Ovary (tissue), 9 donors: ENCODE data around the gene PODXL. TPM values are rescaled to one million over a fixed set of nuclear protein-coding genes. Genes with fewer than 3 reads are reported as not detected.

Experiments used
- DNase-seq, 5 donors: peaks; one replicate each; pipeline ENCODE4 v3.0.0-alpha.2; 2019 to 2020
- H3K27ac ChIP-seq, 2 donors: fragments of 200-600 bp; one replicate each; pipeline versions ENCODE4 v1.5.1 to v1.8.0; 2019 to 2022
- H3K27me3 ChIP-seq: fragments of 200-600 bp; one replicate; pipeline ENCODE4 v1.8.0; 2022
- H3K36me3 ChIP-seq: fragments of 200-600 bp; sonication (generic); one replicate; pipeline ENCODE4 v1.5.1; 2019
- H3K4me1 ChIP-seq: one replicate; pipeline ENCODE4 v1.8.1; 2013; ENCODE audit warnings: mild to moderate bottlenecking, moderate library complexity; ENCODE audit not compliant: insufficient read depth
- H3K4me3 ChIP-seq: fragments of 200-600 bp; sonication (generic); one replicate; pipeline ENCODE4 v1.5.1; 2017
- H3K9me3 ChIP-seq, 2 donors: fragments of 200-600 bp in 1 of 2; sonication (generic) in 1 of 2; one replicate each; pipeline versions ENCODE4 v1.5.1 to v1.8.1; 2013 to 2019; ENCODE audit warnings: mild to moderate bottlenecking in 1 of 2, moderate library complexity in 1 of 2
- EP300 ChIP-seq: sonication (generic); formaldehyde crosslinking; IDR thresholded peaks from one replicate; pipeline ENCODE4 v1.6.1; 2017; ENCODE audit warnings: antibody characterized with exemption
- POLR2A ChIP-seq: fragments of 450-650 bp; IDR thresholded peaks from one replicate; pipeline ENCODE4 v1.6.1; 2017; ENCODE audit warnings: antibody characterized with exemption, mild to moderate bottlenecking, moderate library complexity
- WGBS, 3 donors: extraction: QIAGEN DNeasy Blood & Tissue Kit in 1 of 3; methylation state at CpG; one replicate each; pipeline versions ENCODE4 v1.1.5 to v1.1.7; 2013 to 2017; 5-methylcytosine and 5-hydroxymethylcytosine counted together
- intact Hi-C, 4 donors: fragments of 100-400 bp; cut with DNase I; formaldehyde crosslinking; loops; one replicate each; pipeline versions ENCODE4 v1.11.0 to v1.15.1; 2022 to 2023
- polyA plus RNA-seq, 2 donors: library from polyadenylated mRNA; stranded (reverse); fragments of 200-250 nt in 1 of 2; fragments of 350-450 nt in 1 of 2; fragmentation: Illumina TruSeq in 1 of 2; extraction: RNeasy Lipid Tissue Mini Kit (QIAGEN cat#74804) in 1 of 2; gene quantifications; one replicate each; pipeline ENCODE4 v1.2.3, GENCODE V29; 2013 to 2014
- total RNA-seq, 7 donors: library from RNA; depleted of rRNA in 2 of 7; stranded (reverse); fragments of >200 nt in 2 of 7; fragmentation: NEBNext Ultra II Directional in 3 of 7; extraction: Animal tissue kit (Norgen Biotek cat#: 25700) in 3 of 7; gene quantifications; one replicate each; pipeline versions ENCODE4 v1.1.0 to v1.2.4, GENCODE V29; 2016 to 2023
- TF ChIP-seq, protein P1 (sequence below), 3 donors: fragments of 450-650 bp in 2 of 3; fragments of 200-600 bp in 1 of 3; IDR thresholded peaks; one replicate each; pipeline versions ENCODE4 v1.5.1 to v1.8.0; 2016 to 2022; ENCODE audit warnings: antibody characterized with exemption in 3 of 3, mild to moderate bottlenecking in 1 of 3
- donor health status: DM: no; HTN: no; CAD: no; lungs with moderate emphysema.
- donor health status: DM: no; HTN: no; CAD: no.
- donor health status: Bipolar disorder and iron deficiency.
- donor health status: DM: yes; HTN: yes; CAD: no.
- donor health status: DM: no; HTN: no; CAD: no.
- donor health status: DM: yes; HTN: yes; CAD: no.

PODXL gene
- total and polyA plus RNA-seq, 9 donors: 13.2 to 85.1 (median 34.8) TPM

- intact Hi-C loops: no loop called here
- Histone ChIP-seq H3K9me3 (no peaks in the 10 kb centered on the region), H3K4me1 (no peaks in the 10 kb centered on the region), H3K27me3 (no peaks in the 10 kb centered on the region), H3K4me3 (no peak overlapping the region), H3K27ac (no peak overlapping the region), H3K36me3 (no peaks in the 10 kb centered on the region)
- no peak for DNase-seq
- TF ChIP-seq, protein P1, sequence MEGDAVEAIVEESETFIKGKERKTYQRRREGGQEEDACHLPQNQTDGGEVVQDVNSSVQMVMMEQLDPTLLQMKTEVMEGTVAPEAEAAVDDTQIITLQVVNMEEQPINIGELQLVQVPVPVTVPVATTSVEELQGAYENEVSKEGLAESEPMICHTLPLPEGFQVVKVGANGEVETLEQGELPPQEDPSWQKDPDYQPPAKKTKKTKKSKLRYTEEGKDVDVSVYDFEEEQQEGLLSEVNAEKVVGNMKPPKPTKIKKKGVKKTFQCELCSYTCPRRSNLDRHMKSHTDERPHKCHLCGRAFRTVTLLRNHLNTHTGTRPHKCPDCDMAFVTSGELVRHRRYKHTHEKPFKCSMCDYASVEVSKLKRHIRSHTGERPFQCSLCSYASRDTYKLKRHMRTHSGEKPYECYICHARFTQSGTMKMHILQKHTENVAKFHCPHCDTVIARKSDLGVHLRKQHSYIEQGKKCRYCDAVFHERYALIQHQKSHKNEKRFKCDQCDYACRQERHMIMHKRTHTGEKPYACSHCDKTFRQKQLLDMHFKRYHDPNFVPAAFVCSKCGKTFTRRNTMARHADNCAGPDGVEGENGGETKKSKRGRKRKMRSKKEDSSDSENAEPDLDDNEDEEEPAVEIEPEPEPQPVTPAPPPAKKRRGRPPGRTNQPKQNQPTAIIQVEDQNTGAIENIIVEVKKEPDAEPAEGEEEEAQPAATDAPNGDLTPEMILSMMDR (IDR thresholded peaks at IDR 0.05): no peak
- TF ChIP-seq EP300: no peak
- TF ChIP-seq POLR2A: no peak
- WGBS, 3 donors: 84 to 87% (median 84%) methylated on average over 4 of the region's 4 CpGs
Observed at GRCh38 chr7:131595699-131596098, 39.3 kb upstream of the PODXL start.

- DNase-seq: no peak
- H3K4me1 ChIP-seq: no peaks in the 10 kb centered on the region
- WGBS, 3 donors: 46 to 53% (median 52%) methylated on average over 10 of the region's 10 CpGs
- intact Hi-C loops: no loop called here
- no peaks in the 10 kb centered on the region for H3K9me3 ChIP-seq
- H3K27ac ChIP-seq: no peak overlapping the region
- H3K4me3 ChIP-seq: no peak overlapping the region
- no peaks in the 10 kb centered on the region for H3K36me3 ChIP-seq
- H3K27me3 ChIP-seq: no peaks in the 10 kb centered on the region
- TF ChIP-seq, protein P1 (IDR thresholded peaks at IDR 0.05): no peak
- TF ChIP-seq POLR2A: no peak
- no peak for TF ChIP-seq EP300
Observed at GRCh38 chr7:131591687-131592319, 35.4 kb upstream of the PODXL start.

DNA sequence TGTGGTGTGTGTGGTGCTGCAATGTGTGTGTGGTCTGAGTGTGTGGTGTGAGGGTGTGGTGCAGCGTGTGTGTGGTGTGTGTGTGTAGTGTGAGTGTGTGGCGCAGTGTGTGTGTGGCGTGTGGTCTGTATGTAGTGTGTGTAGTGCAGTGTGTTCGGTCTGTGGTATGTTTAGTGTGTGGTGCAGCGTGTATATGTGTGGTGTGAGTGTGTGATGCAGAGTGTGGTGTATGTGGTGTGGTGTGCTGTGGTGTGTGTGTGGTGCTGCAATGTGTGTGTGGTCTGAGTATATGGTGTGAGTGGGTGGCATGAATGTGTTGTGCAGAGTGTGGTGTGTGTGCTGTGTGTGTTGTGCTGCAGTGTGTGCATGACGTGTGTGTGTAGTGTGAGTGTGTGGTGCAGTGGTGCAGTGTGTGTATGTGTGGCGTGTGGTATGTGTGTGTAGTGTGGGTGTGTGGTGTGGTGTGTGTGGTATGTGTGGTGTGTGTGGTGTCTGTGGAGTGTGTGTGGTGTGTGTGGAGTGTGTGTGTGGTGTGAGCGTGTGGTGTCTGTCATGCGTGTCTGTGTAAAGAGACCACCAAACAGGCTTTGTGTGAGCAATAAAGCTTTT lies 31.0 kb upstream of the PODXL start:
- no peak overlapping the region for H3K27ac ChIP-seq
- H3K36me3 ChIP-seq: no peaks in the 10 kb centered on the region
- no peak for DNase-seq
- no peak overlapping the region for H3K4me3 ChIP-seq
- H3K9me3 ChIP-seq: no peaks in the 10 kb centered on the region
- TF ChIP-seq POLR2A (no peak), EP300 (no peak)
- TF ChIP-seq, protein P1 (IDR thresholded peaks at IDR 0.05): no peak
- WGBS, 3 donors: 85 to 96% (median 95%) methylated on average over 9 of the region's 9 CpGs
- no peaks in the 10 kb centered on the region for H3K4me1 ChIP-seq
- no peaks in the 10 kb centered on the region for H3K27me3 ChIP-seq
- intact Hi-C loops: no loop called here

- Histone ChIP-seq H3K27me3 (no peaks in the 10 kb centered on the region), H3K4me1 (no peaks in the 10 kb centered on the region), H3K9me3 (no peaks in the 10 kb centered on the region), H3K27ac (no peak overlapping the region), H3K36me3 (no peaks in the 10 kb centered on the region), H3K4me3 (no peak overlapping the region)
- DNase-seq: no peak
- intact Hi-C loops: no loop called here
- TF ChIP-seq EP300 (no peak), POLR2A (no peak)
- TF ChIP-seq, protein P1 (IDR thresholded peaks at IDR 0.05): no peak
- WGBS, 3 donors: 66 to 78% (median 73%) methylated on average over 3 of the region's 3 CpGs
Observed at GRCh38 chr7:131586759-131587158, 30.3 kb upstream of the PODXL start.
